ENCODE data around the gene KLK5.
"Not testable (repeated sequence)": the region's sequence is repeated elsewhere in the genome, so short reads cannot be mapped to it uniquely, and the experiment has no call there.

KLK5 gene, protein sequence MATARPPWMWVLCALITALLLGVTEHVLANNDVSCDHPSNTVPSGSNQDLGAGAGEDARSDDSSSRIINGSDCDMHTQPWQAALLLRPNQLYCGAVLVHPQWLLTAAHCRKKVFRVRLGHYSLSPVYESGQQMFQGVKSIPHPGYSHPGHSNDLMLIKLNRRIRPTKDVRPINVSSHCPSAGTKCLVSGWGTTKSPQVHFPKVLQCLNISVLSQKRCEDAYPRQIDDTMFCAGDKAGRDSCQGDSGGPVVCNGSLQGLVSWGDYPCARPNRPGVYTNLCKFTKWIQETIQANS

DNA sequence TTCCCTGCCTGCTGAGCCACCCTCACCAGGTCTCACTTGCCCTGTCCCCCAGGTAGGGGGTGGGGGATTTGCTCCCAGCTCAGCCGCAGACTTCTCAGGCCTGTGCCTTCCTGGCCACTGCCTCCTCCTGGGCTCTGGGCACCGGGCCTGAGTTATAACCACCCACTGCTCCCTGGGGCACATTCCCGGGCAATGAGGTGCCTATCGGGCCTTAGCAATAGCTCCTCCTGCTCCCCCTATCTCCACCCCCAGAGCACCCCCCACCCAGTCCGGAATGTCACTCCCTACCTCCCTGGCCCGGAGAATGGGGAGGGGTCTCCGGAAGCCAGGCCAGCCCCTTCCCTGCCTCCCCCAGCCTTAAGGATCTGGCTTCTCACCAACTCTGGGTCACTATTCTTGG is at the start of gene KLK5:
Gene KLK5 (minus strand): TSS at position 129 of the 400 bp plus-strand sequence. CDS start 381 bp downstream, outside the sequence.
- DNase-seq (ENCODE audit: low read depth) = no peak

DNA sequence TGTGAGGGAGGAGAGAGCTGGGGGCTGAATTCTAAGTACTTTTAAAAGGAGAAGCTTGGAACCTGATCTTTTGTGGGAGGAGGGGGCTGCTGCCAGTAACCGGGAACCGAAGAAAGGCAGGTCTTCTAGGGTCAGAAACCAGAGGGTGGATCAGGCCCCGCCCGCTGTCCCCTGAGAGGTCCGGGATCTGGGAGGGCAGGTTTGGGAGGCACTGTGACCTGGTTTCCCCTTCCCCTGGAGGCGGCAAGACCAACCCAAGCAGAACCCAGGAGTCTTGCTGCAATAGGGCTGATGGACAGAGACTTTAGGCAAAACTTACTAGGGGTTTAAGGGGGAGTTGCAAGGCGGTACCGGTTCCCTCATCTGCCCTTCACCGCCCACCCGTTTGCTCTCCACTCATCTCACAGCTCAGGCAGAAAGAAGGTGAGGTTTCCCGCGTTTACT is 49.3 kb upstream of the KLK5 start:
- DNase-seq (ENCODE audit: low read depth) = no peak

DNA sequence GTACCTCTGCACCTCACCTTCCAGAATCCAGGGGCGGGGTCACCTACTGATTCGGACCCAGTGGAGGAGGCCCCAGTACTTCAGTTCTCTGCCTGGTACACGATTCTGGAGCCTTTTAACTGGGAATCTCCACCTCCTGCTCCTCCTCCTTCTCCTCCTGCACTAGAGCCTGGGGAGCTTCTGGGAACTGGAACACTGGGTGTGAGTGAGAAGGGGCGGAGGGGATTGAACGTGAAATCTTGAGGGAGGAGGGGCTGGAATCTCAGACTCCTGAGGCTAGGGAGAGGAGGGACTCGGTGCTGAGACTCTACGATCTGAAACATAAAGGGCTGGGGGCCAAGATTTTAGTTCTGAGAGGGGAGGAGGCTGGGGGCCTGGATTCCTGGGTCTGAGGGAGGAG is 48.7 kb upstream of the KLK5 start, which contains the start of gene KLK8:
Gene KLK8 (minus strand): TSS at position 90 of the 400 bp plus-strand sequence. CDS start 437 bp downstream, outside the sequence.
- no peak for DNase-seq (ENCODE audit: low read depth)

DNA sequence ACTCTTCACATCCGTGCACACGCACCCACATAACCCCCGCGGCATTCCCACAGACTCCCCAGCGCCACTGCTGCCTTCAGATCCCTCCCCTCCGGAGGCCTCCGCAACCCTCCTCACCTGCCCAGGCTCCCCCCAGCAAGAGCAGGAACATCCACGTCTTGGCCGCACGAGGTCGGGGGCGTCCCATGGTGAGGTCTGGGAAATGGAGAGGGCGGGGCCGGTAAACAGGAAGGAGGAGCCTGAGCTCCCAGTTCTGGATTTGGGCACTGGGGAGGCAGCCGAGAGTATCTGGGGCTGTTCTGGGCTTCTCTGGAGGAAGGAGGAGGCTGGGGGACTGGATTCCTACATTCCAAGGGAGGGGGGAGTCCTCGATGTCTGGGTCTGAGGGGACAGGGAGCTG is 48.1 kb upstream of the KLK5 start:
- DNase-seq (ENCODE audit: low read depth) = no peak

DNA sequence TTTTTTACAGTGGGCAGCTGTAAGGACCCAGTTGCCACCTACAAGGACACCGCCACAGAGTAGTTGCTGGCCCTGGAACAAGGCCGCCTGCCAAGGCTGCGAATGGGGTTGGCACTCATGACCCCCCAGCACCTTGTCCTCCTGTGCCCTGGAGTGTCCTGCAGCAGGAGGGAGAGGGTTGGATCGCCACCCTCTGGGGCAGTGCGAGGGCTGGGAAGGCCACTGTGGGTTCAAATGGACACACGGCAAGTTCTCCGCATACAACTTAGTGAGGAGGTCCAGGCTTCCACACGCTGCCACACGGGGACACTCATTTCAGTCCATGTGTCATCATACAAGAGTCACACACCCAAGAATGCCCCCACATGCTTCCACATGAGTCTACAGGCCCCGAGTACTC is 47.6 kb upstream of the KLK5 start:
- no peak for DNase-seq (ENCODE audit: low read depth)

DNA sequence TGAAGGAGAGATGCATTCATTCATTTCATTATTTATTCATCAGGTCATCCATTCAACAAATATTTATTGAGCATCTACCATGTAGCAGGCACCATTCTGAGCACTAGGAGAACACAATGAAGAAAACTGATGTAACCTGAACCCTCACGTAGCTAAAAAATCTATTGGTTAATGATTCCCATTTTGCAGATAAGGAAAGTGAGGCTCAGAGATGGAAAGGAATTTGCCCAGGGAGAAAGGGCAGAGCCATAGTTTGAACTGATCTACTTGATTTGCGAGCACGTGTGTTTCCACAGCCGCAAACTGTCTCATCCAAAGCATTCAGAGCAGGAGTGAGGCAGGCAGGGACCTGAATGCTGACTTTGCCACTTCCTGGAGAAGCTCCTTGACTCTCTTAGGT is 45.8 kb upstream of the KLK5 start:
- DNase-seq (ENCODE audit: low read depth) = no peak

DNA sequence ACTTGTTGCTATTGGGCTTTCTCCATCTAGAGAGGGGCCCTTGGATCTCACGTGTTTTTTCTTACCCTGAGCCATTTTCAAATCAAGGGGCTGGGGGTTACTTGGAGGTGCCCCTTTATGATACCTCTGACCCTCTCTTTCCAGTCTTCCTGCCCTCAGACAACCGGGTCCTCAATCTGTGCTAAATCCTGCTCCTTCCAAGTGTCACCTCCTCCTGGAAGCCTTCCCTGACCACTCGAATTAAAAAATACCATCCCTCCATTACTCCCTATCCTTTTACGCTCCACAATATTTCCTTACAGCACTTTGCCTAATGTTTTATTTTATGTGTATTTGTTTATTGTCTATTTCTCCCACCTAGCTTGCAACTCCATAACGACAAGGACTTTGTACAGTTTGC is 45.2 kb upstream of the KLK5 start:
- DNase-seq (ENCODE audit: low read depth) = no peak

DNA sequence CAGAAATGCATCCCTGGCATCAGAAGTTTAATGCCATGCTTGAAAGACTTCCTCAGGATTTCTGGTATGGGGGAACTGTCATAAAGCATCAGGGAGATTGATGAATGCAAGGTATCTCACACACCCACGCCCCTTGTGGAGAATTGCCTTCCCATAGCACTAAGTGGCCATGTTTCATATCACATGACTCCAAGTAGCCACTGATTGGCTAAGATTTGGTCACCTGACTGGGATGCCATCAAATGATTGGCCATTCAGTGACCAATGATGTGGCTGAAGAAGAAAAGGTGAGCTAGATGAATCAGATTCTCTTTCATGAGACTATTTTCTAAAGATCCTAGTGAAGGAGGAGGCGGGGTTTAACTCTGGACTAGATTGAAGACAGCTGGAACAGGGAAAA is 41.3 kb upstream of the KLK5 start:
- no peak for DNase-seq (ENCODE audit: low read depth)

DNA sequence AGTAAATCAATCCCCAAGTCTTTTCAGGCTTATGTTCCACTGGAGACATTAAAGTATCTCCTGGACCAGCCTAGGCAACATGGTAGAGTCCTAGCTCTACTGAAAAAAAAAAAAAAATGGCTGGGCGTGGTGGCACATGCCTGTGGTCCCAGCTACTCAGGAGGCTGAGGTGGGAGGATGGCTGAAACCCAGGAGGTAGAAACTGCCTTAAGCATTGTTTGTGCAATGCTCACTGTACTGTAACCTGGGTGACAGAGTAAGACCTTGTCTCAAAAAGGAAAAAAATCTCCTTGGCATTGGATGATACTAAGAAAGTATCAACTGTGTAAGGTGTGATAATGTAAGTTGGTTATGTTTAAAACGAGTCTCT is 39.8 kb upstream of the KLK5 start:
- DNase-seq (ENCODE audit: low read depth) = no peak

DNA sequence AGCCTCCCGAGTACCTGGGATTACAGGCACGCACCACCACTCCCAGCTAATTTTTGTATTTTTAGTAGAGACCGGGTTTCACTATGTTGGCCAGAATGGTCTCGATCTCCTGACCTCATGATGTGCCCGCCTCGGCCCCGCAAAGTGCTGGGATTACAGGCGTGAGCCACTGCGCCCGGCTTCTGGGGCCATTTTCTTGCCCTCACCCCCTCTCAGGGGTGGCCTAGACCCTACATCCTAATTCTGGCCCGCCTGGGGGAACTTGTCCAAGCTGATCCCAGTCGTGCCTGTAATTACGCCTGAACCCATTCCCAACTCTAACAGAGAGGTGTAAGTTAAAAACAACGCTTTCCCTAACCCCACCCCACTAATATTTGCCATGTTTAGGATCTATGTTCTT is 31.6 kb upstream of the KLK5 start:
- DNase-seq (ENCODE audit: low read depth) = not testable (repeated sequence)

DNA sequence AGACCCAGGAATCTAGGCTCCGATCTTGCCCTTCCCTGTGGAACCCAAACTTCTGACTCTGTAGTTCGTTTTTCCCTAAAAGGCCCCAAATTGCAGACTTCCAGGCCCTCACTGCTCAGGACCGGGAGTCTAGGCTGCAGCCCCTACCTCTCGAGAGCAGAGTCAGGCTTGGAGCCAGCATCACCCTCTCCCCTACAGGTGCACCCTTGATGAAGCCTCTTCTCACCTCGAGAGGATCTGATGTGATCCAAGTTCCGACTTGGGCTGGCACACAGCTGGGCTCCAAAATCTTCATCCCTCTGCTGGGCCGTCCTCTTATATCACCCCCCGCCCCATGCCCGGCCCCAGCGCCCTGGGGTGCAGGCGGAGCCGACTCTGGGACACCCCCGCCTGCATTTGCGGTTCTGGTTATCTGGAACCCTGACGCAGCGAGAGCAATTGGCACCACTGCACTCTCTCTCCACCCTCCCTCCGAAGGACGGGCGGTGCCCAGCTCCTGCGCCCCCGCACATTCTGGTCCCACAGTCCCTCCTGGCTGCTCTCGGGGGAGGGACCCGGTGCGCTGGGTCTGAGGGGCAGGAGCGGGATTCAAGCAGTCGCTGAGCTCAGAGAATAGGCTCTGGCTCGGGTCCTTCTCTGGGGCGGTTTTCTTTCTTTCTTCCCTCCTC is 30.9 kb upstream of the KLK5 start, which contains the start of gene KLK7:
Gene KLK7 (minus strand): TSS at position 293 of the 668 bp plus-strand sequence. CDS start 1,518 bp downstream, outside the sequence.
- DNase-seq (ENCODE audit: low read depth) = no peak

DNA sequence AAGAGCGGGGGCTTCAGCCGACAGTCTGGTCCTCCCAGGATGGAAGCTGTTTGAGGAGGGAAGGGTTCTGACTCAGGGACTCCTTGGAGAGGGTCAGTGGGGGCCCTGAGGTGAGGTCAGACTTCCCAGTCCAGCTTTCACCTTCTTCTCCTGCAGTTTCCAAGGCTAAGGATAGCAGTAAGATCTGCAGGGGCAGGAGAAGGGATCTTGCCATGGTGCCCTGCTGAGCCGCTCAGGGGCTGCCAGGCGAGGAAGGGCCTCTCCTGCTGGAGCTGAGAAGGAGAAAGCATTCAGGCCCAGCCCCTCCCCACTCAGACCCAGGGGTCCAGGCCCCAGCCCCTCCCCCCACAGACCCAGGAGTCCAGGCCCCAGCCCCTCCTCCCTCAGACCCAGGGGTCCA is 29.3 kb upstream of the KLK5 start:
- no peak for DNase-seq (ENCODE audit: low read depth)

DNA sequence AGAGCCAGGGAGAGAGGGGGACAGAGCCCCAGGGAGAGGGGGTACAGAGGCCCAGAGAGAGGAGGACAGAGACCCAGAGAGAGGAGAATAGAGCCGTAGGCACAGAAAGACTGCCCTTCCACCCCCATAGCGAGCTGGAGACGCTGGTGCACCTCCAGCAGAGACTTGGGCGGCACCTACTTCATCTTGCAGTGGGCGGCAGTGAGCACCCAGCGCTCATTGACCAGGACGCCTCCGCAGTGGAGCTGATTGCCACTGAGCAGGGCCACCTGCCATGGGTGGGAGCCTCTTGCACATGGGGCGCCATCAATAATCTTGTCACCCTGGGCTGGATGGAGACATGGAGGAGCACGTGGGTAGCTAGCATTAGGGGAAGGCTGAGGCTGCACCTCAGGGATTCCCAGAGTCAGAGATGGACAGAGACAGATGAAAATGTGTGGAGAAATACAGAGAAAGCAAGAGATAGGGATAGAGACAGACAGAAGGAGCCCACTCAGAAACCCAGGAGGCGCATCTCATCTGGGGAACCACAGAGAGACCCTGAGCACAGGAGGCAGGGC is 28.8 kb upstream of the KLK5 start:
- DNase-seq (ENCODE audit: low read depth) = no peak

DNA sequence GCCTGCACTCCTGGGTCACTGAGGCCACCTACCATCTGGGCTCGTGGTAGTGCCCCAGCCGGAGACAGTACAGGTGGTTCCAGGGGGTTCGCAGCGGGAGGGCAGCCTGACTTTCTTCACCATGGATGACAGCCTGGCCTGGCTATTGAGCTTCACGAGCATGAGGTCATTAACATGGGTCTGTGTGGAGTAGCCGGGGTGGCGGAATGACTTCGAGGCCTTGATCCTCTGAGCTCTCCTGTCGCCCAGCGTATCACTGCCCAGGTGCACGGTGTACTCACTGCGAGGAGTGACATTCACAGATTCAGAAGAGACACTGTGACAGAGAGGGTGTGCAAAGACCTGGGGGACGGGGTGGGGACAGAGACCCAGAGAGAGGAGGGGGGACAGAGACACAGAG is 27.4 kb upstream of the KLK5 start:
- DNase-seq (ENCODE audit: low read depth) = no peak

DNA sequence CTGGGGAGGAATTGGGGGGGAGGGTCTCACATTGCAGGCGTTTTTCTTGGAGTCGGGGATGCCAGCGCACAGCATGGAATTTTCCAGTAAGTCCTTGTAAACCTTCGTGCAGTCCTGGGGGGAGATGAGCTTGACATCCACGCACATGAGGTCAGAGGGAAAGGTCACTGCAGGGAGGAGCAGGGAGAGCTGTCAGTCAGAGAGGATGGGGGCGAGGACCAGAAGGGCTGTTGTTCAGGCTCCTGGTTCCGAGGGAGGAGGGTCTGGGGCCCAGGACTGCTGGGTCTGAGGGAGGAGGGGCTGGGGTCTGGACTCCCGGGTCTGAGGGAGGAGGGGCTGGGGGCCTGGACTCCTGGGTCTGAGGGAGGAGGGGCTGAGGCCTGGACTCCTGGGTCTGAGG is 26.9 kb upstream of the KLK5 start:
- DNase-seq (ENCODE audit: low read depth) = no peak

DNA sequence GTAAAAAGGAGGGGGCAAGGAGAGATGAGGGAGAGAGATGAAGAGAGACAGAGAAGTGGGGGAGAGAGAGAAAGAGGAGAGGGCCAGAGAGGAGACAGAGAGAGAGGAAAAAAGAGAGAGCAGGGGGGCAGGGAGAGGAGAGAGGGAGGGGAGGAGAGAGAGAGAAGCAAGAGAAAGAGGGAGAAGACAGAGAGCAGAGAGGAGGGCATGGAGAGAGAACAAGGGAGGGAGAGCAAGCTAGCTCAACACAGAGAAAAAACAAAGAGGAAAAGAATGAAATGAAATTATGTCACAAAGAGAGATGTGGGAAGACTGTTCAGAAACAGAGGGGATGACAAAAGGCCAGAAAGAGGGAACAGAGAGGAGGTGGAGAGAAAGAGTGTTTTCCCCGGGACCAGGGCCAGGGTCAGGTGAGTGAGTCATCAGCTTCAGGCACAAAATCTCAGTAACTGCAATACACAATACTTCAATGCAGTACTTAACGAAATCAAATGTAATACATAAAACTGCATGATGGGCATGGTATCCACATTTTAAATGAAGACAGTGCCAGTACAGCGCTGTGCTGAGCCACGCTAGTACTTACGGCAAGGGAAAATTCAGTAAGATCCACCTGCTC is 26.0 kb upstream of the KLK5 start:
- no peak for DNase-seq (ENCODE audit: low read depth)

DNA sequence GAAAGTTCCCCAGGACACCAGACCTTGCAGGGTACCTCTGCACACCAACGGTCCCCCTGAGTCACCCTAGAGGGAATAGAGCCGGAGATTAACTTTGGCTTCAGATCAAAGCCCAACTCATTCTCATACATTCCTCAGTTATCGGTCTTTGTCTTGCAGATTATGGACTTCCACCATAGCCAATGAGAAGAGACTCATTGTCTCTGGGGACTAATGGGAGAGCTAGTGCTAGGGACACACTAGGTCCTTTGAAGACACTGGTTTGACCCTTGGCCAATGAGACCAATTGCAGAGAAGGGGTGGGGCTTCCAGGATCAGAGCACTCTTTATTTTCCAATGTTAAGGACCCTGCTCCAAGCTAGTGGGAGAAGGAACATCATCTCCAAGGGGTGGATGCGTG is 24.8 kb upstream of the KLK5 start:
- no peak for DNase-seq (ENCODE audit: low read depth)

DNA sequence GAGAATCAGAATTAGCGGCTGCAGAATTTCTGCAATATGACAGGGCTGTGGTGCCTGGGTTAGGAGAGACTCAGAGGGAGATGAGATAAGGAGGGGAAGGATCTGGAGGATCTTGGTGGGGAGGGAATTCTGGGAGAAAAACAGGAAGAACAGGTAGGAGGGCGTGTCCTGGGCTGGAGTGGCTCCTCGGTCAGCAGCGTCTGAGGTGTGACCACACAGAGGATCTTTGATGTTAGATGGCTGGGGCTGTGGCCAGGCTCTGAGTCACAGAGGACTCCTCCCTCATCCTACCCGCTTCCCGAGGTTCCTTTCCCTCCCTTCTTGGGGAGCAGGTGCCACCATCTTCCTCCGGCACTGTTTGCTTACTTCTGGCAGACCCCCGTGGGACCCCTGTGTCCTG is 22.9 kb upstream of the KLK5 start:
- DNase-seq (ENCODE audit: low read depth) = no peak

DNA sequence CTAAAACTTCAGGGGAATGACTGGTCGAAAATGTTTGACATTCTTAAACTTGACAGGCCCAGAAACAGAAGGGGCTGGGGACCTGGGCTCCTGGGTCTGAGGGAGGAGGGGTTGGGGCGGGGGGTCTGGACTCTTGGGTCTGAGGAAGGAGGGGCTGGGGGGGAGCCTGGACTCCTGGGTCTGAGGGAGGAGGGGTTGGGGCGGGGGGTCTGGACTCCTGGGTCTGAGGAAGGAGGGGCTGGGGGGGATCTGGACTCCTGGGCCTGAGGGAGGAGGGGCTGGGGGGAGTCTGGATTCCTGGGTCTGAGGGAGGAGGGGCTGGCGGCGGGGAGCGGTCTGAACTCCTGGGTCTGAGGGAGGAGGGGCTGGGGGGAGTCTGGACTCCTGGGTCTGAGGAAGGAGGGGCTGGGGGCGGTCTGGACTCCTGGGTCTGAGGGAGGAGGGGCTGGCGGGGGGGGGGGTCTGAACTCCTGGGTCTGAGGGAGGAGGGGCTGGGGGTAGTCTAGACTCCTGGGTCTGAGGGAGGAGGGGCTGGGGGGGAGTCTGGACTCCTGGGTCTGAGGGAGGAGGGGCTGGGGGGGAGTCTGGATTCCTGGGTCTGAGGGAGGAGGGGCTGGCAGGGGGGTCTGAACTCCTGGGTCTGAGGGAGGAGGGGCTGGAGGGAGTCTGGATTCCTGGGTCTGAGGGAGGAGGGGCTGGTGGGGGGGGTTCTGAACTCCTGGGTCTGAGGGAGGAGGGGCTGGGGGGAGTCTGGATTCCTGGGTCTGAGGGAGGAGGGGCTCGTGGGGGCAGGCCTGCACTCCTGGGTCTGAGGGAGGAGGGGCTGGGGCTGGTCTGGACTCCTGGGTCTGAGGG is 22.1 kb upstream of the KLK5 start:
- no peak for DNase-seq (ENCODE audit: low read depth)

DNA sequence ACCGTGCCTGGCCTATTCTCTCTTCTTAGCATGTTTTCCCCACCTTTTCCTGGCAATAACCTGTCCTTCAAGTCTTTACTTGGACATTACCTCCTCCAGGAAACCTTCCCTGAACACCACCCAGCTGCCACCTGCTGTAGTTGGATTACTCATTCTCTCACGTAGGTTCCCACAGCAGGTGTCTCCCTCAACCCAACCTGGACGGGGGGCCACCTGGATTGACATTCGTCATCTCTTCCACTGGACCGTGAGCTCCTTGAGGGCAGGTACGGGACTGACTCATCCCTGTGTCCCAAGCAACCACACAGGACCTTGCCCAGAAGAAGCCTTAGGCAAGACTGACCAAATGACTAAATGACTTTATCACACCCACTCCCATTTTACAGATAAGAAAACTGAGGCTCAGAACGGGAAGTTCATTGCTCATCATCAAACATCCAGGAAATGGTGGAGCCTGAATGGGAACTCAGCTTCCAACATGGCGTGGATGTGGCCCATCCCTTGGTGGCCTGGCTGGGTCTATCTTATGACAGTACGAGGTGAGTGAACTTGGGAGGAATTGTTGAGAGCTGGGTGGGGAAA is 20.0 kb upstream of the KLK5 start:
- DNase-seq (ENCODE audit: low read depth) = no peak

DNA sequence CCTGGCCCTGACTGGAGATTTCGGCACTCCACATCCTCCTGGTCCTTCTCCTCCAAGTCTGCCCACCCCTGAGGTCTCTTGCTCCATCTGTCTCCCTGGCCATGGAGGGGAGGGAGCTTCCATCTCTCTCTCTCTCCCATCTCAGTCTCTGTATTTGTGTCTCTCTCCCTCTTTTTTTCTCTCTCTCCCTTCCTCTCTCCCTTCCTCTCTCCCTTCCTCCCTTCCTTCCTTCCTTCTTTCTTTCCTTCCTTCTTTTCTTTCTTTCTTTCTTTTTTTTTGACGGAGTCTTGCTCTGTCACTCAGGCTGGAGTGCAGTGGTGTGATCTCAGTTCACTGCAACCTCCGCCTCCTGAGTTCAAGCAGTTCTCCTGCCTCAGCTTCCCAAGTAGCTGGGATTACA is 17.0 kb upstream of the KLK5 start:
- not testable (repeated sequence) for DNase-seq (ENCODE audit: low read depth)

DNA sequence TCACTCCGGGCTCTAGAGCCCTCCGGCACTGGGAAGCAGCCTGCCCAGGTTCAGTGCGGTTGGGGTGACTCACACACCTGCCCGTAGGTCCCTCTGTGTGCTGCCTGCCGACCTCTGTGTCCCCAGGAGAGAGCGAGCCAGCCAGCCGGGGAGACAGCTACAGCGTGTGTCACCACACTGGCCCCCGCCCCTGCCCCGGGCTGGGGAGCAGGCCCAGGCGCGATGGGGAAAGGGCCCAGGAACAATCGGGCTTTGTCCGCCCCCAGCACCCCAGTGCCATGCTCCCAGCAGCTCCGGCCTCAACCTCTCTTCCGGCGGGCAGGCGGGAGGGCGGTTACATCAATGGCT is 16.5 kb upstream of the KLK5 start, which contains the start of gene KLK6:
Gene KLK6 (minus strand): TSS at position 179 of the 348 bp plus-strand sequence. CDS start 1,487 bp downstream, outside the sequence.
- no peak for DNase-seq (ENCODE audit: low read depth)
